Measurements from ENCODE around the gene CSMD2.

Gene CSMD2

DNA sequence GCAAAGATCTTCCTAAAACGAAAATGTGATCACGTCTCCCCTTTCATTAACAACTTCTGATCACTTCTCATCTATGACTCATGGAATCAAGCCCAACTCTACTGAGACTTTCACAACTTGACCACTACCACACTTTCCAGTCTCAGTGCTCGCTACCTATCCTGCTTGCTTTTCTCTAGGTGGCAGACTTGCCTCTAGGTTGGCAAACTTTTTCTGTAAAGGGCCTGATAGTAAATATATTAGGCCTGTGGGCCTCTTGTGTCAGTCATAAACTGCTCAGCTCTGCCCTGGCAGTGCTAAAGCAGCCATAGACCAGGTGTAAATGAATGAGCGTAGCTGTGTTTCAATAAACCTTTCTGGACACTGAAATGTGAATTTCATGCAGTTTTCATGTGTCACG lies 322.7 kb downstream of the CSMD2 start:
- DNase-seq = no peak

DNA sequence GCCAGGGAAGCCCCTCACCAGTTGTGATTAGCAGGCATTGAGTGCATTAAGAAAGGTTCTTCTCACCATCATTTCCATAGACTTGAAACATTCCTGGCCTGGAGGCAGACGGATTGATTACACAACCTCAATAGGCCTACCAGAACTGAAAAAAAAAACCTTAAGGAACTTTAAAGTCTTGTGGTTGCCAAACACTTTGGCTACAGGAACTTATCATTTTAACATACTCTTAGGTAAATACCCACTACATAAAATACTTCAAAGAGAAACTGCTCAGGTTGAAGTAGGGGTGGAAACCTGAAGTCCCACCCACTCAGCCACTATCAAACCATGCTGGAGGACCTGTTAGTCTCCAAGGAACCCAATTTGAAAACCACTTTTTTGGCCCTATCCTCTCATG lies 323.5 kb downstream of the CSMD2 start:
- no peak for DNase-seq

DNA sequence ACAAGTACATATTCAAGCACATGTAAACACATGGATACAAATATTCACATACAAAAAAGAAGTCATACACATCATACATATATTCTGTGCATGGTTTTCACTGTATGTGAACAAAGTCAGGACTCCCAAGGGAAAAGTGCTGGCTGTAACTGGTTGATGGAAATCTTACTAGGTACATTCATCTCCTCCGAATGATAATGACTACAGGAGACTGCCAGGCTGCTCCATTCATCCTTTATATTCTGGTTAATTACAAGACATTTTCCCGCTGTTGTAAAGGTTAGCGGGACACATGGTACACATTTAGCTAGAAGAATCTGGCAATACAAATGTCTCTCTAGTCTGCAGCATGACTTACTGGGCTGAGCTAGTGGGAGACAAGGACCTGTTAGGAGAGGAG lies 327.4 kb downstream of the CSMD2 start:
- no peak for DNase-seq

DNA sequence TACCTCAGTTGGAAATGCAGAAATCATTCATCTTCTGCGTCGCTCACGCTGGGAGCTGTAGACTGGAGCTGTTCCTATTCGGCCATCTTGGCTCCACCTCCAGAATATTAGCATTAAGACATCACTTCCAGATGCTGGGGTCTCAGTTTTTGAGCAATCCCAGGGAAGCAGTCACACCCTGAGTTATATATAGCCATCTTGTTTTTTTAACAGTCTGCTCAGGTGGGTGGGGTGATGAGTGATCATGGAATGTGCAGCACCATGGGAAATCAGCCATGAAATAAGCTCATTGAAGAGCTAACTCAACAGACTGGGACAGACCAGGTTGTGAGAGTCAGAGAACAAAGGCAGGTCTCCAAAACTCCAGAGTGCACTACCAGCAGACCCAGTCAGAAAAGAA lies 328.1 kb downstream of the CSMD2 start:
- no peak for DNase-seq

DNA sequence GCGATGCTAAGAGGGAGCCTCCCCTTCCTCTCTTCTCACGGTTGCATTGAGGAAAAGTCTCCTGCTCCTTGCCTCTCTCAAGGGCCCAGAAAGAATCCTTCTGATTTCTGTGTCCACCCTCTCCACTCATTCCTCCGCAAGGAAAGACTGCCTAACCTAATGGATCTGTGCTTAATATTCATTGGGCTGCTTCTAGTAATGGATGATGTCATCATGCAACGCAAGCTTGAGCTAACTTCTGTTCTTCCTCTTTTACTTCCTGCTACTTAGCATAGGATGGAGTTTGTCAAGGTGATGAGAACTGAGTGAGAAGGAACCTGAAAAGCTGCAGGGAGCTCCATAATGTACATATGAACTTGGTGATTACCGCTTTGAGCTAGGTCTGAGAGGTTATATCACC lies 336.4 kb downstream of the CSMD2 start:
- no peak for DNase-seq

DNA sequence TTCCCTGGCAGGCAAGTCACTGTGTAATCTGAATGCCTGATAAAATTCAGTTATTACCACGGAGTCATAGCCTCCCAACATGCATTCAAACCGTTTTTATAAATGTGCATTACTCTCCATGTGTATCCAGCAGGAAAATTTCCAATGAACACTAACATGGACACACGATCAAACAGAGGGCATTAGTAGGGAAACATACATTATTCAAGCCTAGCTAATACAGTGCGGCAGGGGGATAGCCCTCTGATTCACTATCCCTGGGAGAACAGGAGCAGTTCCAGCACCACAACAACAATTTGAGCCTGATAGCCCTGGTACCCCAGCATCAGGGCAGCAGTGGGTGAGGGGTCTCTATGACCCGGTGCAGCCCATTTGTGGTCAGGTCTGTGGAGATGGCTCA lies 337.0 kb downstream of the CSMD2 start:
- no peak for DNase-seq

DNA sequence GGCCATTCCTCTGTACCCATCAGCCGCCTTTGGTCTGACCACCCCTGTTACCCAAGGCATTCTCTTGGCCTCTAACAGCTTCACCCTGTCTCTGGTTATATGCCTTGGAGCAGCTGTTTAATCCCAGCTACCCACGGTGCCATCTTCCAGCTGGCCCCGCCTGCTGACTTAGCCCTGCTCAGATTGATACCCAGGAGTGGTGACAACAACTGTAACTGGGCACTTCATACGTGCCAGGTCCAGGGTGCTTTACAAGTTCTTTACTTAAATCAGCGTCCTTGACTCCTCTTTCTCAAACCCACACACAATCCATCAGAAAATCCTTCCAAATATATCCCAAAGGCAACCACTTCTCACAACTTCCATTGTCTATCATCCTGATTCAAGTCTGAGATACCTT lies 338.3 kb downstream of the CSMD2 start:
- no peak for DNase-seq

DNA sequence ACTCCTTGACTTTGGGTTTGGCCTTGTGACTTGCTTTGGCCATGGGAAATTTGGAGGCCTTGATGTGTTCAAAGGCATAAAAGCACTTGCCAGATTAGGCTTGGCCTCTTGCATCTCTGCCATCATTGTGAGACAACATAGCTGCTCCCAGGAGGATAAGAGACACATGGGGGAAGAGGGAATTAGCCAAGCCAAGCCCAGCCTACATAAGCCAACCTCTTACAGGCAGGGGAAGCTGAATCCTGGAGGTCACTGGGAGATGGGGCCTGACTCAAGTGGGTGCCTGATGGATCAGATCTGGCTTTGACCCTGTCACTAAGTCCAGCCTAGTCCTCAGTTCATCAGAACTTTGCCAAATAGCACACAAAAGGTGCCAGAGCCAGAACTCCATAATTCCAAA lies 338.7 kb downstream of the CSMD2 start:
- DNase-seq = no peak

DNA sequence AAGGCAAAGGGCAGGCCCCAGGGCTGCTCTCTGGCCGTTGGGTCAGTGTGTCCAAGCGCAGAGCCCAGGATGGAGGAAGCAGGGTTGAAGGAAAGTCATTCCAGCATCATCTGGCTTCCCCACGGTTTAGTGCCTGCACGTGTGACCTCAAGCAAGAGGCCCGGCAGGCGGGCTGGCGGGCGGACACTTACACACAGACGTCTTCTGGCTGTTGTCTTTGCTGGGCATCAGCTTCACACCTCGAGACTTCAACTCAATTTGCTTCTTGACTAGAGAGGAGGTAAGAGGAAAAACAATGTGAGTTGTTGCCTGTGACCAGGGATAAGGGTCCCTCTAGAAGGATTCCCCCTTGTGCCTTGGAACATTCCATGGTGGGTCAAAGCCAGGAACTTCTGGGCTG lies 339.5 kb downstream of the CSMD2 start:
- DNase-seq = no peak

DNA sequence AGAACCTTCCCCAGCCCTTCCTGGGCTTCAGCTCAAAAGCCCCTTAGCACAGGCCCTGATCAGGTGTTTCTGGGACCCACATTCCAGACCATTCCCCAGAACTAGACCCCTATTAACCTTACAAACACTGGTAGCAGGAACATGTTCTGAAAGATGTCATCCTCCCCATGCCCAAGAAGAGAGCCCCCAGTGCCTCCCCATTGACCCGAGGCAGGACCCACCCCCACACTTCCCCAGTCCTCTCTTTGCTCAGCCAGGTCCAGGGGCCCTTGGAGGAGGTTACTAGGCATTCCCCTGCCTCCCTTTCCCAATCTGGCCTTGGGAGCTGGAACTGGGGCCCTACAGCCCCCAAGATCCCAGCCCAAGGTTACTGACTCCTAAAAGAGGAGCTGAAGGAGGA lies 340.1 kb downstream of the CSMD2 start:
- no peak for DNase-seq

DNA sequence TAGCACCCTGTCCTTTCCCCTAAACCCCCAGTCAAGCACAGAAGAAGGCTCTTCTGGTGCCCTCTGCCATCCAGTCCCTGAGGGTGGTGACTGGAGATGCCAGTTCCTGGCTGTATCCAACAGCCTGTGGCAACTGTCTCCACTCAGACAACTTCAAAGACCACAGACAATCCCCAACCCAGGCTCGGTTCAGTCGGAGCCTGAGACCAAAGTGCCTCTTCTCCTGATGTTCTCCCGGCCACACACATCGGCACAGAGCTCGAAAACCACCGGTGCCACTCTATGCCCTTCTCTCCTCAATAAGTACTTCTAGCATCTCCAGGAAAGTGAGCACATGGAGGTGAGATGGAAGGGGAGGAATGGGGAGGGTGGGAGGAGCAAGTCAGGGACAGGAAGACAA lies 340.7 kb downstream of the CSMD2 start:
- no peak for DNase-seq

DNA sequence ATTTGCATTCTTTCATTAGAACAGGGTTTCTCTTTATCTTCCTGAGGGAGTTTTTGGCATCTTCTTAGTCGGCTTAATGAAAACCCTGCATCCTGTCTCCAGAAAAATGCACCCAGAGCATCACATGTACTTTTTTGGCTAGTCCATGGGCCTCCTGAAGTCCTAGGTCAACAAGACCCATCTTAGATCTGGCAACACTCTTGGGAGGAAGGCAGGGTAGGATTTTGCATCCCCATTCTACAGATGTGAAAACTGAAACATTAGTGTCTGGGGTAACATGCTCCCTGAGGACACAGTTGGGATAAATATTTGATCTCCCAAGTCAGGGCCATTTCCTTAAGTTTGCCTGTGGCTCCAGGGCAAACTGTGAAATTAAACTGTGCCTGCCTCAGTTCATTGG lies 341.2 kb downstream of the CSMD2 start:
- no peak for DNase-seq

DNA sequence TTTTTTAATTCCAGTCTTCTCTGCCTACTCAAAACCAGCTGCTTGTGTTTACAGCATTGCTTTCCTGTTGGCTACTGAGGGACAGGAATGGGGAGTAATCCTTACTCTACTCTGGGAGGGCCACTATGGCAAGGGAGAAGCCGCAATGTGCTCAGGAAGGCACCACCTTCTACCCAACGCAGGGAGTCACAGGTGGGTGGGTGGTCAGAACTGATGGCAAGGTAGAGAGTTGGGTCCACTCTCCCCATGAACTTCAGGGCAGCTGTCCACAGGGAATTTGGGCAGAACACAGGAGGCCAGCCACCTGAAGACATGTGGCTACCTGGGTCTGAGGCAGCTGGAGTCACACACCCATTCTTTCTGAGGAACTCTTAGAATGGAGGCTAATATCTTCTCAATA lies 341.6 kb downstream of the CSMD2 start:
- DNase-seq = no peak

DNA sequence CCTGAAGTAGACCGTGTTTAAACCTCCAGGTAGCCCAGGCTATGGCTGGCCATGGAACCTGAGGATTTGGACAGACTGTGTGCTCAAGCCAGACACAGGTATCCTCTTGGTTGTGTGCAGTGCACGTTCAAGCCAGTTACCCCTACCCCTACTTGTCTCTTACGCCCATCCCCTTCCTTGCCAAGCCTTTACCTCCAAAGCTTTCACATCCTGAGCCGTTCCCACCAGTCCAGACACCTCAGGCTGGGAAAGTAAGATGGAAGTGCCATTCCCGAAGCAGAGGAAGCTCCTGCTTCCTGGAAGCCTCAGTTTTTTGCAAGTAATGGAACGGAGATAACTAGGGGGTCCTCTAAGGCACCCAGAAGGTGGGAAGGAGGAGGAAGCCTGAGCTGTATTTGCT lies 342.6 kb downstream of the CSMD2 start:
- no peak for DNase-seq

DNA sequence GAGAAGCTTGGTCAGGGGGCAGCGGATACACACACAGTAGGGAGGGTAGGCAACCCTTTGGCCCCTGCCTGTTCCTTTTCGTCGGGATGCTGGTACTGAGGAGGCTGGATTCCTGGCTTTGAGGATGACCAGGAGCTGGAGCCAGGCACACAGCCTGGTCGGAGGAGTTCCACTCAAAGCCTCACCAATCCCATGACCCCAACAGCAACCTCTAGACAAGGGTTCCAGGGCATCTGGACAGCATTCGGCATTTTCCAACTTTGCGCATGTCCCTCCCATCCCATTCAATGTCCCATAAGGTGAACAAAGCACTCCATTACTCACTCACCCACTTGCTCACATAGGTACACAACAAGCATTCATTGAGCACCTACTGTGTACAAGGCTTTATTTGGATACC lies 343.7 kb downstream of the CSMD2 start:
- DNase-seq = no peak

DNA sequence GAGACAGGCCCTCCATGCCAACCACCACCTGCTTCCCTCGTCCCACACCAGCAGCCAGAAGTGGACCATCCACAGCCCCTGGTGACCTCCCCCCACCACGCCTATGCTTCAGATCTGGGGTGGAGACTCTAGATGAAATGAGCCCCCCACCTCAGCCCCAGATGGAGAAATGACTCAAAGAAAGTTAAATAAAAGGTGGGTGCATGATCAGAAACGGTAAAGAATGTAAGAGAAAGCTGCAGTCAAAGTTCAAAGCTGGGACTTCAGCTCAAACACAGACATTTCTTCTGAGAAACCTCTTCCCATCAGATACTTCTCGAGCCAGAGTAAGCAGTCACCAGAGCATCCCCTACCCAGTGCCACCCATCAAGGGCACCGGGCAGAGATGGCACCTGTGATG lies 344.2 kb downstream of the CSMD2 start:
- no peak for DNase-seq

DNA sequence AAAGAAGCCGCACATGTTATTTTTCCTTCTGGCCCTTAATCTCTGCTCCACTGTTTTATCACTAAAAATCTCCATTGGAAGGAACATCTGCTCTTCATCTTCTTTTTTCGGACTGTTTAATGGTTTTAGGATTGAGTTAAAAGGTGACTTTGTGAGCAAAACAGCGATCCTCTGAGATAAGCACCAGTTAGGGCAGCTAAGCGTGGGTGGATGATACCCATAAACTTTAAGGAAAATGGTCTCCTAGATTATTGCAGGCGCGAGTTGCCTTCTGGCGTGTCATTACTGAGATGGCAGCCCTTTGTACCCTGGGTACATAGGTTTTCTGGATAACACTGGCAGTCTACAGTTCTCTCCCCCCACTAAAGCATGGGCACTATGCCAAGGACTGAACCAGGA lies 345.1 kb downstream of the CSMD2 start:
- DNase-seq = no peak

DNA sequence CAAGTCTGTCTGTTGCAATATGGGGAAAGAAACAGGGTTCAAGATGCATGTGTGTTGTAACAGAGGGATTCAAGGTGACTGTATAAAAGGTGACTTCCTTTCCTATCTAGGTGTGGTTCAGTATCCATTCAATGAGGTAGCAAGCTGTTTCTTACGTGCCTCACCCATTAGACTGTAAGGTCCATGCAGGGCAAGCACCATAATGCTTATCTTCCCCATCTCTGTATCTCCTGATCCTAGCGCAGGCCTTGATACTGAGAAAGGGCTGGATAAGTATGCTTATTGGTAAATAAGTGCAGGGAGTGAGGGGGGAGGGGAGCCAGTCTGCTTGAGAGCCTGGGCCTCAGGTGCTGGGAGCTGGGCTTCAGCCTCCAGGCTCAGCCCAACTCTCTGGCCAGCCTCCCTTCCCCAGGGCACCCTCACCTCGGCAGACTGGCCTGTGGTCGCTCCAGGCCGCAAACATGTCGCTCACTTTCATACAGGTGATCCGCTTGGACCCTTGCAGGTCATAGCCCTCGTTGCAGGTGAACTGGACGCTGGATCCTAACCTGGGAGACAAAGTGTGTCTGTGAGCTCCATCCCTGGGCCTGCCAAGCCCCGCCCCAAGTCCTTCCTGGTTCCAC lies 345.6 kb downstream of the CSMD2 start:
- DNase-seq = no peak

DNA sequence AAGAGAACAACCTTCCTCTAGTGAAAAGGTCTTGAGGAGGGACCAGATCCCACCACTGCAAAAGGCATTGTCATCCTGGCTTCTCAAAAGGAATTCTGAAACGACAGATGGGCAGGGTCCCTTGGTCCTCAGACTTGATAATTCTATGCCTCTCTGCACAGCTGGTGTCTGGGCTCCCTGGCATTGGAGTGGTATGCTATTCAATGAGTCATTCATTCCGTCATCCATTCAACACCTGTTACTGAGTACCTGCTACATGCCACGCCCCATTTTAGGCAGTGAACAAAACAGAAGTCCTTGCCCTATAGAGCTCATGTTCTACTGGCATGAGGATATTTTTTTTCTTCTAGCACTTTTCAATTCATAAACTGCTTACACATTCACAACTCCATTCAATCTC lies 347.0 kb downstream of the CSMD2 start:
- no peak for DNase-seq

DNA sequence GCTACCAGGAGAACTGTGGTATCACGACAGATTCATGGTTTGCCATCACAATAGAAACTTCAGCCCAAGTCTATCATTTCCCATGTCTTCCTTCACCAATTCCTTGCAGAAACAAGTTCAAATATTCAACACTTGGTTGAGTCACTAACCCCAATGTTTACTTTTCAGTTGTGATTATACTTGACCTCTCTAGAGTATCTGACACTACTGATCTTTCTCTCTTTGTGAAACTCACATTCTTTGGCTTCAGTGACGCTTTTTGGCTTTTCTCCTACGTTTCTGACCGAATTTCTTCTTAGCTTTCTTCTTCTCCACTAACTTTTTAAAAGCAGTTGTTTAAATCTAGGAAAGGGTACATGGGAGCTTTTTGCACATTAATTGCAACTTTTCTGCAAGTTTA lies 350.0 kb downstream of the CSMD2 start:
- DNase-seq = no peak

DNA sequence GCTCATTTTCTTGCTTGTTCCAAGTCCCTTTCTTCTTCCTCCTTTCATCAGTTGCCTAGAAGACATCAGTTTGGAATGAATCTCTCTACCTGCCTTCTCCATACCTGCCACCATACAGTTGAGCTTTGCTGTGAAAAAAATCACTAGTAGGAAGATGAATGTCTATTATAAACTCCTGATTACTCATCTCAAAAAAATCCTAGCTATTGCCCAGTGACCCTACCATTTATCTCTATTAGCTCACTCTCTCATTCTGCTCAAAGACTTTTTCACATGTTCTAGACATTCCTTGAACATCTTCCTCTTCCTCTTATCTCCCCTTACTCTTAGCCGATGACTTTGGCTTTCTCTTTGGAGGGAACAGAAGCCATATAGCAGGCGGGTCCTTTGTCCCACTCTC lies 350.9 kb downstream of the CSMD2 start:
- DNase-seq = no peak

DNA sequence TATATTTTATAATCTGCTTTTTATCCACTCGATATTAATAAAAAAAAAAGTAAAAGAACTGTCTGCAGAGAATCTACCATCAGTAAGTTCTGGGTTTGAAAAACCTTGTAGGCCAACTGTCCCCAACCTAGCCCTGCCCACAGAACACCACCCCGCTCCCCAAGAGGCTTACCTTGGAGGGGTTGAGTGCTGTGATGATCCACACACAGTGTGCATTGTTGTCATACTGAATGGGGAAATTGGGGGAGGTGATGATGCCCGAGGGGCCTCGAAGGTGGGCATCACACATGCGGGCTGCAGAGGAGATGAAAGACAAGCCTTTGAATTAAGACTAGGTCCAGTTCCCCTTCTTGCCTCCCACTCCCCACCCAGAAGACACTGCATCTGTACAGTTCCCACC lies 354.5 kb downstream of the CSMD2 start:
- DNase-seq = no peak

DNA sequence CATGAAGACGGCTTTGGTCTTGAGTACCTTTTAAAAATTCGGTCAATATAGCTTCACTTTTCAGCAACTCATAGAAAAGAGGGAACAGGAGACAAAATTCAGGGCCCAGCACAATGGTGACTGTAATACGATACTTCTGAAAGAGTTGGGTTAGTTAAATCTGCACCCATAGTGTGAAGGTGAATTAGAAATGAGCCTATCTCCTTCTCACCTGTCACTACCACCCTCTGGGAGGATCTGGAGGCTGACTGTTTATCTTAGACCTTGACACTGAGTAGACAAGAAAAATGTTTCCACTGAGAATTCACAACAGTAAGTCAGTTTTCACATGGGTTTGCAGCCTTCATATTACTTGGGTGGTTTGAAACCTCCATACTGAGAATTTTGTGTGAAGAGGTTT lies 359.0 kb downstream of the CSMD2 start:
- DNase-seq = no peak

DNA sequence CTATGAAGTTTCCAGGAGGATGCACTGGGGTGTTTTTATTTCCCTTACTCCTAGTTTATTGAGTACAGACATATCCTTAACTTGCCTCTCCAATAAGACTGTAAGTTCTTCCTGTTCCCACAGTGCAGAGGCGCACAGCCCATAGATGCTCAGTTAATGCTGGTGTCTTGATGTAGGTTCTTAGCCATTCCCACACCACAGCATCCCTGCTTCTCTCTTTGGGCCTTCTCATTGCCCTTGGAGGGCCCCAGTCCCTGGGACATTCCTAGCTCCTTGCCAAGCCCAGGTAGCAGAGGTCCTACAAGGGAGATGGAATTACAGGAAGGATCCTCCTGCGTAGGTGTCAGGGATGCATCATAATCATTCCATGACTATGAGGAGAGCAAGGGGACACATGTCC lies 362.8 kb downstream of the CSMD2 start:
- DNase-seq = no peak

DNA sequence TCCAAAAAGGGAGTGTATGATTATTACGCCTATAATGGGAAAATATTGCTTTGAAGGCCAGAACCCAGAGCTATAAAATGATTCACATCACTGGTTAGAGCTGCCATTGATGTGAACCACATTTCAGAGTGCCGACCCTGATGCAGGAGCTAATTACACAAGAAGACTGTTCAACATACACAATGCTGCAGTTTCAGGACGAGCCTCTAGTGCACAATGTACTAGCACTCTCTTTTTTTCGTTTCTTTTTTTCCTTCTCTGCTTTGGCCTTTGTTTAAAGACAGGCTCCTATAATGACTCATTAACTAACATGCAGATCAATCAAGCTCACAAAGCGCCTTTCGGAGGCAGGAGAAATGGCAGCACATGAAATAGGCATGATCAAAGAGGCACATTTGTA lies 367.2 kb downstream of the CSMD2 start:
- DNase-seq = no peak

DNA sequence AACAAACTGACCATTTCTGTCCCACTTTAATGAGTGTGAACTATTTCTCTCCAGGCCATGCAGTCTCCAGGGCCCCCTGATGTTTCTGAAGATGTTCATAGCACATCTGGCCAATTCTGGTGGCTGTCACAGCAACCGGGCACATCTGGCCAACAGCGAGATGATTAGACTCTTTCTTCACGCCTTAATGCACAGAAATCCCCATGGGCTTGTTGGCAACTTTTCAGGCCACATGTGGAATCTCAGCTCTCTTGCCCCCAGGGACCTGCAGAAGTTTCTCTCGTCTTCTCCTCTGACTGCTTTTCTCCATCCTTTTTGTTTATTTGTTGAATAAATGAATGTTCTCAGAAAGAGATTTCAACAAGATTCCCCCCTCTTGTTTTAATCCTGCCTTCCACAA lies 372.4 kb downstream of the CSMD2 start:
- no peak for DNase-seq

All from activated T-cell treated with anti-CD3 and anti-CD28 coated beads, Interleukin-2, amount 50 U/mL, for 1 hour (primary cell).